Liver (tissue), 9 donors: Measurements from ENCODE around the gene IFT57. TPM values are rescaled to one million over a fixed set of nuclear protein-coding genes. Genes with fewer than 3 reads are reported as not detected.

ENCODE experiments used
- DNase-seq: peaks from one replicate; pipeline ENCODE4 v3.0.0-alpha.2; 2017; ENCODE audit warnings: low spot score
- H3K27ac ChIP-seq, 2 donors: one replicate each; pipeline ENCODE4 v1.7.0; 2013; ENCODE audit warnings: inconsistent platforms in 2 of 2, low read length in 2 of 2, control low read depth in 1 of 2, low read depth in 1 of 2, mild to moderate bottlenecking in 1 of 2
- H3K27me3 ChIP-seq, 4 donors: one replicate each; pipeline versions ENCODE4 v1.6.1 to v1.7.0; 2013; ENCODE audit warnings: low read length in 3 of 4, inconsistent platforms in 1 of 4, mild to moderate bottlenecking in 1 of 4, moderate library complexity in 1 of 4; ENCODE audit not compliant: control insufficient read depth in 4 of 4, insufficient read depth in 4 of 4
- H3K36me3 ChIP-seq, 4 donors: one replicate each; pipeline versions ENCODE4 v1.6.1 to v1.7.0; 2013; ENCODE audit warnings: low read length in 3 of 4, mild to moderate bottlenecking in 3 of 4, low read depth in 1 of 4, moderate library complexity in 1 of 4; ENCODE audit not compliant: control insufficient read depth in 4 of 4, insufficient read depth in 3 of 4
- H3K4me1 ChIP-seq, 4 donors: one replicate each; pipeline versions ENCODE4 v1.6.1 to v1.7.0; 2013; ENCODE audit warnings: low read length in 3 of 4, mild to moderate bottlenecking in 3 of 4, moderate library complexity in 1 of 4; ENCODE audit not compliant: control insufficient read depth in 4 of 4, insufficient read depth in 4 of 4
- H3K4me3 ChIP-seq, 3 donors: one replicate each; pipeline versions ENCODE4 v1.6.1 to v1.7.0; 2013; ENCODE audit warnings: low read length in 3 of 3, control low read depth in 1 of 3, low read depth in 1 of 3, mild to moderate bottlenecking in 1 of 3
- H3K9ac ChIP-seq, 2 donors: one replicate each; pipeline ENCODE4 v1.7.0; 2013; ENCODE audit warnings: low read length in 2 of 2, mild to moderate bottlenecking in 2 of 2, moderate library complexity in 2 of 2, control low read depth in 1 of 2, low read depth in 1 of 2
- H3K9me3 ChIP-seq, 4 donors: one replicate each; pipeline versions ENCODE4 v1.6.1 to v1.7.0; 2013; ENCODE audit warnings: low read length in 3 of 4; ENCODE audit not compliant: control insufficient read depth in 4 of 4
- CTCF ChIP-seq: fragments of 150-350 bp; IDR thresholded peaks from 2 replicates; pipeline ENCODE4 v1.5.1; 2017; ENCODE audit warnings: improper control_type of control experiment, low read depth, low read length; ENCODE audit not compliant: missing input control
- EGR1 ChIP-seq, 2 donors: IDR thresholded peaks; 2 replicates each; pipeline ENCODE4 v1.6.1; 2016 to 2018; ENCODE audit warnings: antibody characterized with exemption in 2 of 2, low read depth in 2 of 2
- FOXA1 ChIP-seq: IDR thresholded peaks from 2 replicates; pipeline ENCODE4 v1.6.1; 2016; ENCODE audit warnings: antibody characterized with exemption
- FOXA2 ChIP-seq: IDR thresholded peaks from 2 replicates; pipeline ENCODE4 v1.6.1; 2016; ENCODE audit warnings: antibody characterized with exemption
- GABPA ChIP-seq, 2 donors: IDR thresholded peaks in 1 of 2; conservative IDR thresholded peaks in 1 of 2; 2 replicates each; pipeline ENCODE4 v1.6.1; 2016; ENCODE audit warnings: antibody characterized with exemption in 2 of 2, mild to moderate bottlenecking in 1 of 2, moderate library complexity in 1 of 2
- HNF4A ChIP-seq, 2 donors: conservative IDR thresholded peaks; 2 replicates each; pipeline ENCODE4 v1.6.1; 2016; ENCODE audit warnings: antibody characterized with exemption in 2 of 2, mild to moderate bottlenecking in 2 of 2
- HNF4G ChIP-seq: IDR thresholded peaks from 2 replicates; pipeline ENCODE4 v1.6.1; 2016; ENCODE audit warnings: antibody characterized with exemption
- JUND ChIP-seq, 2 donors: IDR thresholded peaks; 2 replicates each; pipeline ENCODE4 v1.6.1; 2016; ENCODE audit warnings: antibody characterized with exemption in 2 of 2
- RAD21 ChIP-seq, 2 donors: IDR thresholded peaks; 2 replicates each; pipeline ENCODE4 v1.6.1; 2016; ENCODE audit warnings: antibody characterized with exemption in 2 of 2, mild to moderate bottlenecking in 2 of 2
- REST ChIP-seq: IDR thresholded peaks from 2 replicates; pipeline ENCODE4 v1.6.1; 2016; ENCODE audit warnings: antibody characterized with exemption, mild to moderate bottlenecking
- RXRA ChIP-seq, 2 donors: IDR thresholded peaks; 2 replicates each; pipeline ENCODE4 v1.6.1; 2017 to 2018; ENCODE audit warnings: antibody characterized with exemption in 2 of 2, mild to moderate bottlenecking in 1 of 2
- SP1 ChIP-seq: IDR thresholded peaks from 2 replicates; pipeline ENCODE4 v1.6.1; 2018; ENCODE audit warnings: antibody characterized with exemption, mild to moderate bottlenecking
- TAF1 ChIP-seq: conservative IDR thresholded peaks from 2 replicates; pipeline ENCODE4 v1.6.1; 2016; ENCODE audit warnings: antibody characterized with exemption, mild to moderate bottlenecking
- WGBS: extraction: QIAGEN DNeasy Blood & Tissue Kit; methylation state at CpG from one replicate; pipeline ENCODE4 v1.1.7; 2013; 5-methylcytosine and 5-hydroxymethylcytosine counted together
- polyA plus RNA-seq, 2 donors: library from polyadenylated mRNA; stranded (reverse) in 1 of 2; unstranded in 1 of 2; fragments of 200-250 nt in 1 of 2; fragments of >200 nt in 1 of 2; fragmentation: Nextera tagmentation in 1 of 2; extraction: Ambion mirVana in 1 of 2; gene quantifications; one replicate each; pipeline versions ENCODE4 v1.2.1 to v1.2.3, GENCODE V29; 2013 to 2015
- total RNA-seq, 2 donors: library from RNA; depleted of rRNA; stranded (reverse); fragments of >200 nt; gene quantifications; one replicate each; pipeline ENCODE4 v1.2.3, GENCODE V29; 2014
- TF ChIP-seq, protein P1 (sequence below): IDR thresholded peaks from 2 replicates; pipeline ENCODE4 v1.6.1; 2016; ENCODE audit warnings: antibody characterized with exemption
- donor health status: healthy.
- donor health status: healthy.
- donor health status: healthy.
- donor health status: healthy.
- donor health status: healthy.

Gene IFT57
- total and polyA plus RNA-seq, 4 donors: 5.2 to 9.2 (median 7.3) TPM

GRCh38 chr3:108131475-108132134 lies 90.6 kb downstream of the IFT57 start (continued):
- TF ChIP-seq, protein P1, sequence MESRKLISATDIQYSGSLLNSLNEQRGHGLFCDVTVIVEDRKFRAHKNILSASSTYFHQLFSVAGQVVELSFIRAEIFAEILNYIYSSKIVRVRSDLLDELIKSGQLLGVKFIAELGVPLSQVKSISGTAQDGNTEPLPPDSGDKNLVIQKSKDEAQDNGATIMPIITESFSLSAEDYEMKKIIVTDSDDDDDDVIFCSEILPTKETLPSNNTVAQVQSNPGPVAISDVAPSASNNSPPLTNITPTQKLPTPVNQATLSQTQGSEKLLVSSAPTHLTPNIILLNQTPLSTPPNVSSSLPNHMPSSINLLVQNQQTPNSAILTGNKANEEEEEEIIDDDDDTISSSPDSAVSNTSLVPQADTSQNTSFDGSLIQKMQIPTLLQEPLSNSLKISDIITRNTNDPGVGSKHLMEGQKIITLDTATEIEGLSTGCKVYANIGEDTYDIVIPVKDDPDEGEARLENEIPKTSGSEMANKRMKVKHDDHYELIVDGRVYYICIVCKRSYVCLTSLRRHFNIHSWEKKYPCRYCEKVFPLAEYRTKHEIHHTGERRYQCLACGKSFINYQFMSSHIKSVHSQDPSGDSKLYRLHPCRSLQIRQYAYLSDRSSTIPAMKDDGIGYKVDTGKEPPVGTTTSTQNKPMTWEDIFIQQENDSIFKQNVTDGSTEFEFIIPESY: no peak
- TF ChIP-seq SP1 (no peak), JUND (IDR thresholded peaks at IDR 0.05) (no peak), FOXA2 (no peak), TAF1 (no peak)

- H3K4me3 ChIP-seq: no peak overlapping the region
- TF ChIP-seq CTCF (no peak), TAF1 (no peak), REST (no peak), JUND (IDR thresholded peaks at IDR 0.05) (no peak)
- H3K36me3 ChIP-seq: no peaks in the 10 kb centered on the region
- no peak overlapping the region for H3K27ac ChIP-seq
- no peaks in the 10 kb centered on the region for H3K9me3 ChIP-seq
- DNase-seq: no peak
- H3K9ac ChIP-seq: no peak overlapping the region
- H3K27me3 ChIP-seq: no peaks in the 10 kb centered on the region
- no peaks in the 10 kb centered on the region for H3K4me1 ChIP-seq
These were observed 91.3 kb downstream of the IFT57 start for GRCh38 chr3:108130701-108131474.

DNA sequence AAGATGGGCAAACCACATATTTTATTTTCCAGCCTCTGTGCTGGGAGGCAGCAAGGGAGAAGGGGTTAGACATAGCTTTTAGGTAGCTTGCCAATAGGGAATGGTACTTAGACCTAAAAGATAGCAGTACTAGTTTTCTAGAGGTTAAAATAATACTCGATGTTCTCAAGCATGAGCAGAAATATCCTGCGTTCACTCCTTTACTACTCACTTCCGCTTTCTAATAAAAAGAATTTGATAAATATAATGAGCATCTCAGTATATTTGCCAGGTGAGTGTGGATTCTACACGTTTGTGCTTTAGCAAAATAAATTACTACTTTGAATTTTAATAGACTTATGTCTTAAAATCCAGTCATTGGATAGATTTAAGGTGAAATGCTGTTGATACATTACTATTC lies 92.0 kb downstream of the IFT57 start:
- no peaks in the 10 kb centered on the region for H3K27me3 ChIP-seq
- no peak for DNase-seq
- H3K36me3 ChIP-seq: no peaks in the 10 kb centered on the region
- no peaks in the 10 kb centered on the region for H3K9me3 ChIP-seq
- WGBS: 86% methylated on average over 4 of the region's 4 CpGs
- H3K4me1 ChIP-seq: no peaks in the 10 kb centered on the region
- H3K9ac ChIP-seq: no peak overlapping the region
- no peak overlapping the region for H3K4me3 ChIP-seq
- H3K27ac ChIP-seq: no peak overlapping the region
- no peak for TF ChIP-seq HNF4A (conservative IDR thresholded peaks at IDR 0.05)
- no peak for TF ChIP-seq RXRA (IDR thresholded peaks at IDR 0.05)
- no peak for TF ChIP-seq SP1
- no peak for TF ChIP-seq FOXA1
- no peak for TF ChIP-seq HNF4G
- TF ChIP-seq, protein P1: no peak
- no peak for TF ChIP-seq TAF1
- no peak for TF ChIP-seq REST
- no peak for TF ChIP-seq GABPA (IDR thresholded peaks at IDR 0.05 in 1 of 2, conservative IDR thresholded peaks at IDR 0.05 in 1 of 2)
- no peak for TF ChIP-seq JUND (IDR thresholded peaks at IDR 0.05)
- no peak for TF ChIP-seq EGR1 (IDR thresholded peaks at IDR 0.05; ENCODE audit: low read depth in 2 of 2)
- TF ChIP-seq RAD21 (IDR thresholded peaks at IDR 0.05): no peak
